Measurements from ENCODE around the gene PARD3B.

GRCh38 chr2:205235434-205235833, 690.2 kb downstream of the PARD3B start:
- TF ChIP-seq, protein P1, sequence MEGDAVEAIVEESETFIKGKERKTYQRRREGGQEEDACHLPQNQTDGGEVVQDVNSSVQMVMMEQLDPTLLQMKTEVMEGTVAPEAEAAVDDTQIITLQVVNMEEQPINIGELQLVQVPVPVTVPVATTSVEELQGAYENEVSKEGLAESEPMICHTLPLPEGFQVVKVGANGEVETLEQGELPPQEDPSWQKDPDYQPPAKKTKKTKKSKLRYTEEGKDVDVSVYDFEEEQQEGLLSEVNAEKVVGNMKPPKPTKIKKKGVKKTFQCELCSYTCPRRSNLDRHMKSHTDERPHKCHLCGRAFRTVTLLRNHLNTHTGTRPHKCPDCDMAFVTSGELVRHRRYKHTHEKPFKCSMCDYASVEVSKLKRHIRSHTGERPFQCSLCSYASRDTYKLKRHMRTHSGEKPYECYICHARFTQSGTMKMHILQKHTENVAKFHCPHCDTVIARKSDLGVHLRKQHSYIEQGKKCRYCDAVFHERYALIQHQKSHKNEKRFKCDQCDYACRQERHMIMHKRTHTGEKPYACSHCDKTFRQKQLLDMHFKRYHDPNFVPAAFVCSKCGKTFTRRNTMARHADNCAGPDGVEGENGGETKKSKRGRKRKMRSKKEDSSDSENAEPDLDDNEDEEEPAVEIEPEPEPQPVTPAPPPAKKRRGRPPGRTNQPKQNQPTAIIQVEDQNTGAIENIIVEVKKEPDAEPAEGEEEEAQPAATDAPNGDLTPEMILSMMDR (IDR thresholded peaks at IDR 0.05), result no peak
- no peak for TF ChIP-seq POLR2AphosphoS5 (IDR thresholded peaks at IDR 0.05; ENCODE audit: low read depth, low read length)

Data from Panc1 (cell line).